ENCODE measurements around the gene OR4F6. TPM values are rescaled to one million over a fixed set of nuclear protein-coding genes. Genes with fewer than 3 reads are reported as not detected.
"Not testable (repeated sequence)": the region's sequence is repeated elsewhere in the genome, so short reads cannot be mapped to it uniquely, and the experiment has no call there.

OR4F6 gene
- total and polyA plus RNA-seq, 2 of the 13 experiments (the other 11 are each of a cell fraction or from before 2014, with no cell fraction given): not detected

DNA sequence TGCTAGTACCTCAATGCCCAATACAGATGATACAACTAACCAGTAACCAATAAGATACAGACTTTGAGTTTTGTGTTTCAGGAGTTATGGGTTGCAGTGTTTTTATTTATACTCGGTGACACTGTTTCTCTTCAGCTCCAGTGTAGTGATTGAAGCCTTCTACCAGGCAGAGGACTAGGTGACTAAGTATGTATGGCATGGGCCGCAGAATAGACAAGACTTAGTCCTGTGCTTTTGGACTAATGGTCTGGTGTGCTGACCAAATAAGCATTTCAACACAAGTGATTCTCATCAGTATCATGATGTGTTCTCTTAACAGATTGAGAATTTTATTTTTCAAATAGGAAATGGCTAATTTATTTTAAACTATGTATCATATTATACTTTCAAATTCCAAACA, 15.3 kb upstream of the OR4F6 start:
- FAIRE-seq; H3K36me3 ChIP-seq (replicated peaks in 1 of 2; ENCODE audit: control insufficient read depth in 1 of 2, insufficient read depth in 2 of 2, low read length in 2 of 2); POLR2A ChIA-PET; BruUV-seq (replicated peaks); H3K4me1 ChIP-seq (ENCODE audit: insufficient read depth, low read length); H3K27ac ChIP-seq (ENCODE audit: extremely low read length, insufficient read depth, low read length); H3K9me3 ChIP-seq (ENCODE audit: low read length); H3K9ac ChIP-seq (ENCODE audit: insufficient read depth, low read depth, low read length); H3K4me2 ChIP-seq (ENCODE audit: low read depth, low read length); intact Hi-C loops (cut with micrococcal nuclease; ENCODE audit: unreplicated experiment); H2AFZ ChIP-seq (ENCODE audit: low read length); H3K4me3 ChIP-seq (replicated peaks in 1 of 3; ENCODE audit: insufficient read depth in 1 of 3, low read depth in 2 of 3, low read length in 3 of 3); H4K20me1 ChIP-seq (ENCODE audit: insufficient read depth, low read length); H3K27me3 ChIP-seq (ENCODE audit: control insufficient read depth in 1 of 2, insufficient read depth in 2 of 2, low read length in 2 of 2); in situ Hi-C loops (cut with HindIII; ENCODE audit: extremely low pct_ligation_motif_present, low pct_unique_long_range_greater_than_20kb); CTCF ChIA-PET (ENCODE audit: low intra/inter-chr PET ratio, low total read pairs); H3K79me2 ChIP-seq (ENCODE audit: insufficient read depth, low read length): not testable (repeated sequence)
- ATAC-seq (peak; percentile 72), DNase-seq (ENCODE audit: low spot score) (peak; percentile 29)
- whole genome bisulfite sequencing (ENCODE audit: low lambda C conversion rate): 28% methylated on average over 2 of the region's 2 CpGs

GRCh38 chr15:101788503-101789269, 14.6 kb upstream of the OR4F6 start:
- H3K79me2 ChIP-seq (ENCODE audit: insufficient read depth, low read length); intact Hi-C loops (cut with micrococcal nuclease; ENCODE audit: unreplicated experiment); H3K27me3 ChIP-seq (ENCODE audit: control insufficient read depth in 1 of 2, insufficient read depth in 2 of 2, low read length in 2 of 2); H3K9me3 ChIP-seq (ENCODE audit: low read length); BruUV-seq (replicated peaks); H3K4me2 ChIP-seq (ENCODE audit: low read depth, low read length); H3K27ac ChIP-seq (ENCODE audit: extremely low read length, insufficient read depth, low read length); H3K36me3 ChIP-seq (replicated peaks in 1 of 2; ENCODE audit: control insufficient read depth in 1 of 2, insufficient read depth in 2 of 2, low read length in 2 of 2); CTCF ChIA-PET (ENCODE audit: low intra/inter-chr PET ratio, low total read pairs); H3K4me1 ChIP-seq (ENCODE audit: insufficient read depth, low read length); H4K20me1 ChIP-seq (ENCODE audit: insufficient read depth, low read length); H2AFZ ChIP-seq (ENCODE audit: low read length); in situ Hi-C loops (cut with HindIII; ENCODE audit: extremely low pct_ligation_motif_present, low pct_unique_long_range_greater_than_20kb); H3K9ac ChIP-seq (ENCODE audit: insufficient read depth, low read depth, low read length); H3K4me3 ChIP-seq (replicated peaks in 1 of 3; ENCODE audit: insufficient read depth in 1 of 3, low read depth in 2 of 3, low read length in 3 of 3); POLR2A ChIA-PET; DNase-seq (ENCODE audit: low spot score): not testable (repeated sequence)
- WGBS (ENCODE audit: low lambda C conversion rate): 0% methylated on average over 3 of the region's 5 CpGs
- peak; percentile 99 for ATAC-seq
- FAIRE-seq: peak; percentile 81

DNA sequence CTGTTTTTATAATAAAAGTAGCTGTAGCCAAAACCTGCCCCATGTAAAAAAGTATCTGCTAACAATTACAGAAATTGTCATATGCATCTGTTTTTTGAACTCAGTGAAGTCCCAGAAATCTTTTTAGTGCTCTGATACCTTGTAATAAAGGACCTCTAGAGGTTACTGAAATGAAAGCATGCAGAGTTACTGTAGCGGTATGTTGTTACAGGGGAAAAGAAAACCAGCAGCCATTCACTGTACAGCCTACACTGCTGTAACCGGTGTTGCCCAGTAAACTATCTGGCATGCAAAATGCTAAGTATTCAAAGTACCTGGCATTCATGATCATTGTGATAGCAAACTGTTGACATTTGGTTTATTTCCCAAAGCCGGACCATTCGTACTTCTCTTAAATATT, 12.6 kb upstream of the OR4F6 start:
- H3K9ac ChIP-seq (ENCODE audit: insufficient read depth, low read depth, low read length); H3K27me3 ChIP-seq (ENCODE audit: control insufficient read depth in 1 of 2, insufficient read depth in 2 of 2, low read length in 2 of 2); H4K20me1 ChIP-seq (ENCODE audit: insufficient read depth, low read length); H3K27ac ChIP-seq (ENCODE audit: extremely low read length, insufficient read depth, low read length); intact Hi-C loops (cut with micrococcal nuclease; ENCODE audit: unreplicated experiment); BruUV-seq (replicated peaks); H3K4me1 ChIP-seq (ENCODE audit: insufficient read depth, low read length); ATAC-seq; DNase-seq (ENCODE audit: low spot score); H3K9me3 ChIP-seq (ENCODE audit: low read length); CTCF ChIA-PET (ENCODE audit: low intra/inter-chr PET ratio, low total read pairs); H3K36me3 ChIP-seq (replicated peaks in 1 of 2; ENCODE audit: control insufficient read depth in 1 of 2, insufficient read depth in 2 of 2, low read length in 2 of 2); FAIRE-seq; H3K4me2 ChIP-seq (ENCODE audit: low read depth, low read length); in situ Hi-C loops (cut with HindIII; ENCODE audit: extremely low pct_ligation_motif_present, low pct_unique_long_range_greater_than_20kb); H3K79me2 ChIP-seq (ENCODE audit: insufficient read depth, low read length); H2AFZ ChIP-seq (ENCODE audit: low read length); H3K4me3 ChIP-seq (replicated peaks in 1 of 3; ENCODE audit: insufficient read depth in 1 of 3, low read depth in 2 of 3, low read length in 3 of 3); POLR2A ChIA-PET: not testable (repeated sequence)
- WGBS (ENCODE audit: low lambda C conversion rate): 50% methylated on average over 1 of the region's 4 CpGs

DNA sequence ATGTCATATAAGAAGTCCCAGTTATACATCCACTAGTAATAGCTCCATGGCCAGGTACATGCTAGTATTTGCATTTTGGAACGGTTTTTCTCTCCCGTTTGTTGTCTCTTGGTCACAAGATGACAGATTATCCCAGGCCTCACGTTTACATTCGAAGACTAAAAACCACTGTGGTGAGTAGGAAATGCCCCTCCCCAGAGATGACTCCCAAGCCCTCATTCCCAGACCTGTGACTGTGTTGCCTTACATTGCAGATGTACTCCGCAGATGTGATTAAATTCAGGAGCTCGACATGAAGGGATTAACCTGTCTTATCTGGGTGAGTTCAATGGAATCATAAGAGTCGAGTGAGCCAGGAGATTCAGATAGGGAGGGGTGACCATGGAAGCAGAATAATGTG, 9.3 kb upstream of the OR4F6 start:
- in situ Hi-C loops (cut with HindIII; ENCODE audit: extremely low pct_ligation_motif_present, low pct_unique_long_range_greater_than_20kb); H3K27ac ChIP-seq (ENCODE audit: extremely low read length, insufficient read depth, low read length); H3K36me3 ChIP-seq (replicated peaks in 1 of 2; ENCODE audit: control insufficient read depth in 1 of 2, insufficient read depth in 2 of 2, low read length in 2 of 2); H3K4me2 ChIP-seq (ENCODE audit: low read depth, low read length); H3K4me1 ChIP-seq (ENCODE audit: insufficient read depth, low read length); H3K9me3 ChIP-seq (ENCODE audit: low read length); H3K79me2 ChIP-seq (ENCODE audit: insufficient read depth, low read length); CTCF ChIA-PET (ENCODE audit: low intra/inter-chr PET ratio, low total read pairs); H2AFZ ChIP-seq (ENCODE audit: low read length); POLR2A ChIA-PET; H3K9ac ChIP-seq (ENCODE audit: insufficient read depth, low read depth, low read length); intact Hi-C loops (cut with micrococcal nuclease; ENCODE audit: unreplicated experiment); H4K20me1 ChIP-seq (ENCODE audit: insufficient read depth, low read length); H3K4me3 ChIP-seq (replicated peaks in 1 of 3; ENCODE audit: insufficient read depth in 1 of 3, low read depth in 2 of 3, low read length in 3 of 3); H3K27me3 ChIP-seq (ENCODE audit: control insufficient read depth in 1 of 2, insufficient read depth in 2 of 2, low read length in 2 of 2); ATAC-seq; DNase-seq (ENCODE audit: low spot score); BruUV-seq (replicated peaks): not testable (repeated sequence)
- 12% methylated on average over 7 of the region's 7 CpGs for WGBS (ENCODE audit: low lambda C conversion rate)
- peak; percentile 18 for FAIRE-seq
